CD4-positive, alpha-beta memory T cell (primary cell): ENCODE measurements around the gene LDHAL6B. TPM values are rescaled to one million over a fixed set of nuclear protein-coding genes. Genes with fewer than 3 reads are reported as not detected.

Experiments used
- CTCF ChIA-PET: fragments of 350-600 bp; sonication (Branson Sonifier 250); formaldehyde crosslinking; loops from one replicate; lab custom pipeline; 2021; ENCODE audit warnings: inconsistent platforms; ENCODE audit not compliant: partially characterized antibody; lab: Charles Lee
- POLR2A ChIA-PET: fragments of 350-600 bp; sonication (Branson Sonifier 250); formaldehyde crosslinking; loops from one replicate; lab custom pipeline; 2021; ENCODE audit not compliant: partially characterized antibody; lab: Charles Lee
- DNase-seq, 5 donors: peaks; one replicate each; pipeline versions ENCODE4 v3.0.0 to v3.0.0-alpha.2; 2020 to 2022; ENCODE audit warnings: mixed read lengths in 1 of 5
- H3K27ac ChIP-seq: one replicate; pipeline ENCODE4 v1.7.0; 2013; ENCODE audit warnings: low read depth, low read length
- H3K27me3 ChIP-seq: 2 replicates; pipeline ENCODE4 v1.7.0; 2013; ENCODE audit warnings: mild to moderate bottlenecking, low read length, moderate library complexity; ENCODE audit not compliant: insufficient read depth
- H3K36me3 ChIP-seq: 2 replicates; pipeline ENCODE4 v1.7.0; 2013; ENCODE audit warnings: mild to moderate bottlenecking, low read length, moderate library complexity; ENCODE audit not compliant: insufficient read depth
- H3K4me1 ChIP-seq: 2 replicates; pipeline ENCODE4 v1.7.0; 2013; ENCODE audit warnings: mild to moderate bottlenecking, low read length, moderate library complexity; ENCODE audit not compliant: insufficient read depth
- H3K4me3 ChIP-seq, 2 donors: one replicate each; pipeline ENCODE4 v1.7.0; 2013; ENCODE audit warnings: low read length in 2 of 2, mild to moderate bottlenecking in 1 of 2
- H3K9me3 ChIP-seq, 2 donors: one replicate each; pipeline ENCODE4 v1.7.0; 2013; ENCODE audit warnings: low read length in 2 of 2, control low read depth in 1 of 2; ENCODE audit not compliant: control insufficient read depth in 1 of 2
- H3K27ac Mint-ChIP-seq, 7 donors: one replicate each; pipeline ENCODE4 v1.8.0; 2020 to 2021; ENCODE audit warnings: mixed read lengths in 7 of 7, mild to moderate bottlenecking in 6 of 7, inconsistent platforms in 3 of 7, moderate library complexity in 3 of 7
- H3K27me3 Mint-ChIP-seq, 2 donors: one replicate each; pipeline ENCODE4 v1.8.0; 2020 to 2021; ENCODE audit warnings: mixed read lengths in 2 of 2
- H3K36me3 Mint-ChIP-seq, 2 donors: one replicate each; pipeline ENCODE4 v1.8.0; 2020 to 2021; ENCODE audit warnings: mixed read lengths in 2 of 2, inconsistent platforms in 1 of 2, mild to moderate bottlenecking in 1 of 2
- H3K4me1 Mint-ChIP-seq, 4 donors: one replicate each; pipeline ENCODE4 v1.8.0; 2020 to 2021; ENCODE audit warnings: mixed read lengths in 4 of 4, mild to moderate bottlenecking in 1 of 4
- H3K4me3 Mint-ChIP-seq, 8 donors: one replicate each; pipeline ENCODE4 v1.8.0; 2020 to 2021; ENCODE audit warnings: mixed read lengths in 8 of 8, mild to moderate bottlenecking in 7 of 8, moderate library complexity in 6 of 8, inconsistent platforms in 3 of 8
- H3K9me3 Mint-ChIP-seq, 8 donors: one replicate each; pipeline ENCODE4 v1.8.0; 2020 to 2021; ENCODE audit warnings: mixed read lengths in 8 of 8, mild to moderate bottlenecking in 5 of 8, inconsistent platforms in 3 of 8, moderate library complexity in 1 of 8
- intact Hi-C: fragments of 100-400 bp; cut with micrococcal nuclease; formaldehyde crosslinking; loops from one replicate; pipeline ENCODE4 v1.15.1; 2023
- polyA plus RNA-seq, 2 donors: library from polyadenylated mRNA; unstranded; fragments of 300-500 nt; fragmentation: Illumina TruSeq; gene quantifications; one replicate each; pipeline ENCODE4 v1.2.3, GENCODE V29; 2021
- total RNA-seq, 2 experiments: library from RNA; stranded (reverse); gene quantifications; one replicate each; pipeline ENCODE4 v1.2.3, GENCODE V29; 2021

Gene LDHAL6B
- total and polyA plus RNA-seq, 4 experiments from 2014 or later: not detected

- POLR2A ChIA-PET: no interaction called here
- Histone ChIP-seq H3K9me3 (no peaks in the 10 kb centered on the region), H3K4me3 (no peak overlapping the region), H3K4me1 (no peaks in the 10 kb centered on the region), H3K36me3 (no peaks in the 10 kb centered on the region), H3K27me3 (no peaks in the 10 kb centered on the region), H3K27ac (no peak overlapping the region)
- H3K27me3 Mint-ChIP-seq: no peaks in the 10 kb centered on the region
- H3K36me3 Mint-ChIP-seq: no peaks in the 10 kb centered on the region
- H3K27ac Mint-ChIP-seq: no peak overlapping the region
- intact Hi-C loops: no loop called here
- H3K4me3 Mint-ChIP-seq: no peak overlapping the region
- no peaks in the 10 kb centered on the region for H3K4me1 Mint-ChIP-seq
- CTCF ChIA-PET: interaction anchor here (0.6 to 1.4 kb wide), 3 partner anchors 27 to 363 kb away, joined by 3 to 4 read pairs (median 3); no protein-coding TSS in a partner anchor
- H3K9me3 Mint-ChIP-seq: no peaks in the 10 kb centered on the region
- no peak for DNase-seq
Observed at GRCh38 chr15:59165726-59166125, 40.9 kb upstream of the LDHAL6B start.

GRCh38 chr15:59166166-59166565 is 40.5 kb upstream of the LDHAL6B start:
- Histone ChIP-seq H3K27ac (no peak overlapping the region), H3K27me3 (no peaks in the 10 kb centered on the region), H3K9me3 (no peaks in the 10 kb centered on the region), H3K4me3 (no peak overlapping the region), H3K36me3 (no peaks in the 10 kb centered on the region), H3K4me1 (no peaks in the 10 kb centered on the region)
- Mint-ChIP-seq H3K27me3 (no peaks in the 10 kb centered on the region), H3K4me1 (no peaks in the 10 kb centered on the region), H3K4me3 (no peak overlapping the region), H3K27ac (no peak overlapping the region), H3K9me3 (no peaks in the 10 kb centered on the region), H3K36me3 (no peaks in the 10 kb centered on the region)
- intact Hi-C loops: no loop called here
- CTCF ChIA-PET: interaction anchor here (0.6 to 1.4 kb wide), 3 partner anchors 28 to 363 kb away, joined by 3 to 4 read pairs (median 3); no protein-coding TSS in a partner anchor
- no peak for DNase-seq
- POLR2A ChIA-PET: no interaction called here

- Histone ChIP-seq H3K36me3 (no peaks in the 10 kb centered on the region), H3K9me3 (no peaks in the 10 kb centered on the region), H3K4me1 (no peaks in the 10 kb centered on the region), H3K27ac (no peak overlapping the region), H3K4me3 (no peak overlapping the region), H3K27me3 (no peaks in the 10 kb centered on the region)
- H3K4me3 Mint-ChIP-seq: no peak overlapping the region
- no peaks in the 10 kb centered on the region for H3K36me3 Mint-ChIP-seq
- no peak overlapping the region for H3K27ac Mint-ChIP-seq
- ChIA-PET POLR2A (no interaction called here), CTCF (interaction anchor here (1.4 kb wide), 1 partner anchor 28 kb away, joined by 3 read pairs; no protein-coding TSS in a partner anchor)
- DNase-seq: no peak
- no peaks in the 10 kb centered on the region for H3K27me3 Mint-ChIP-seq
- no peaks in the 10 kb centered on the region for H3K9me3 Mint-ChIP-seq
- intact Hi-C loops: no loop called here
- no peaks in the 10 kb centered on the region for H3K4me1 Mint-ChIP-seq
Observed at GRCh38 chr15:59166601-59167265, 39.9 kb upstream of the LDHAL6B start.

- Histone ChIP-seq H3K27me3 (no peaks in the 10 kb centered on the region), H3K4me3 (no peak overlapping the region), H3K36me3 (no peaks in the 10 kb centered on the region), H3K4me1 (no peaks in the 10 kb centered on the region), H3K9me3 (no peaks in the 10 kb centered on the region), H3K27ac (no peak overlapping the region)
- Mint-ChIP-seq H3K36me3 (no peaks in the 10 kb centered on the region), H3K27ac (no peak overlapping the region), H3K4me3 (no peak overlapping the region), H3K4me1 (no peaks in the 10 kb centered on the region), H3K27me3 (no peaks in the 10 kb centered on the region), H3K9me3 (peaks cover 0 to under 1% (median 0%) of the 10 kb centered on the region in 8 donors)
- DNase-seq: no peak
- ChIA-PET CTCF (no interaction called here), POLR2A (no interaction called here)
- intact Hi-C loops: no loop called here
Observed at GRCh38 chr15:59168536-59168935, 38.1 kb upstream of the LDHAL6B start.

GRCh38 chr15:59169251-59169708 is 37.4 kb upstream of the LDHAL6B start:
- Histone ChIP-seq H3K4me3 (no peak overlapping the region), H3K27me3 (no peaks in the 10 kb centered on the region), H3K27ac (no peak overlapping the region), H3K36me3 (no peaks in the 10 kb centered on the region), H3K9me3 (no peaks in the 10 kb centered on the region), H3K4me1 (no peaks in the 10 kb centered on the region)
- POLR2A ChIA-PET: no interaction called here
- H3K27me3 Mint-ChIP-seq: no peaks in the 10 kb centered on the region
- intact Hi-C loops: no loop called here
- H3K27ac Mint-ChIP-seq: no peak overlapping the region
- CTCF ChIA-PET: no interaction called here
- H3K4me1 Mint-ChIP-seq: no peaks in the 10 kb centered on the region
- no peak overlapping the region for H3K4me3 Mint-ChIP-seq
- peaks cover 0 to 4% (median 0%) of the 10 kb centered on the region in 8 donors for H3K9me3 Mint-ChIP-seq
- H3K36me3 Mint-ChIP-seq: no peaks in the 10 kb centered on the region
- DNase-seq: no peak

GRCh38 chr15:59170295-59171066 is 36.2 kb upstream of the LDHAL6B start:
- H3K9me3 ChIP-seq: no peaks in the 10 kb centered on the region
- no peaks in the 10 kb centered on the region for H3K36me3 ChIP-seq
- H3K4me1 ChIP-seq: no peaks in the 10 kb centered on the region
- CTCF ChIA-PET: interaction anchor here (0.8 kb wide), 1 partner anchor 330 kb away, joined by 3 read pairs; no protein-coding TSS in a partner anchor
- Mint-ChIP-seq H3K27ac (no peak overlapping the region), H3K36me3 (no peaks in the 10 kb centered on the region), H3K9me3 (peaks cover 0 to 4% (median 0%) of the 10 kb centered on the region in 8 donors), H3K4me3 (no peak overlapping the region), H3K27me3 (peaks cover 0 to 1% of the 10 kb centered on the region in 2 donors), H3K4me1 (no peaks in the 10 kb centered on the region)
- no peak overlapping the region for H3K27ac ChIP-seq
- no peak for DNase-seq
- POLR2A ChIA-PET: no interaction called here
- intact Hi-C loops: no loop called here
- no peak overlapping the region for H3K4me3 ChIP-seq
- H3K27me3 ChIP-seq: no peaks in the 10 kb centered on the region

- peaks cover 1% of the 10 kb centered on the region in 2 donors for H3K27me3 Mint-ChIP-seq
- H3K4me1 ChIP-seq: no peaks in the 10 kb centered on the region
- H3K36me3 ChIP-seq: no peaks in the 10 kb centered on the region
- CTCF ChIA-PET: no interaction called here
- no peak for DNase-seq
- no peak overlapping the region for H3K4me3 Mint-ChIP-seq
- no peak overlapping the region for H3K27ac ChIP-seq
- no peak overlapping the region for H3K27ac Mint-ChIP-seq
- H3K27me3 ChIP-seq: no peaks in the 10 kb centered on the region
- H3K36me3 Mint-ChIP-seq: no peaks in the 10 kb centered on the region
- H3K9me3 Mint-ChIP-seq: peaks cover 0 to 4% (median 0%) of the 10 kb centered on the region in 8 donors
- intact Hi-C loops: no loop called here
- POLR2A ChIA-PET: no interaction called here
- no peaks in the 10 kb centered on the region for H3K4me1 Mint-ChIP-seq
- no peaks in the 10 kb centered on the region for H3K9me3 ChIP-seq
- H3K4me3 ChIP-seq: no peak overlapping the region
Observed at GRCh38 chr15:59171067-59171397, 35.6 kb upstream of the LDHAL6B start.
